ENCODE results near the gene TARDBP. TPM values are rescaled to one million over a fixed set of nuclear protein-coding genes. Genes with fewer than 3 reads are reported as not detected.
A peak's percentile ranks its signal among the peaks of the same experiment; 100 is the strongest.

Gene TARDBP
- total RNA-seq (222 and 226 TPM in 2 replicates), polyA plus RNA-seq (85.2 and 280 TPM in 2 replicates), polyA minus RNA-seq (85.6 and 104 TPM in 2 replicates)
- 46.6 TPM for total RNA-seq (2013)

GRCh38 chr1:11012260-11013159 lies at the start of gene TARDBP:
TARDBP (plus strand) TSS chr1:11012654; CDS start chr1:11013728, 1,074 bp downstream.
- peaks cover 43% of the 10 kb centered on the region for H3K79me2 ChIP-seq (ENCODE audit: control insufficient read depth, insufficient read depth, low read length)
- TF ChIP-seq CTCF (IDR thresholded peaks at IDR 0.05) (no peak), EZH2 (IDR thresholded peaks at IDR 0.05; ENCODE audit: borderline replicate concordance, insufficient read depth, low read depth, low read length, poor library complexity, severe bottlenecking) (no peak)
- H3K4me1 ChIP-seq (ENCODE audit: control insufficient read depth in 2 of 2, insufficient read depth in 2 of 2, low read length in 2 of 2), result peaks cover 15 to 26% of the 10 kb centered on the region in 2 donors
- H4K20me1 ChIP-seq (ENCODE audit: control insufficient read depth, insufficient read depth, low read length, poor library complexity, severe bottlenecking), result peaks cover 43% of the 10 kb centered on the region
- no peaks in the 10 kb centered on the region for H3K27me3 Mint-ChIP-seq
- H3K9me3 Mint-ChIP-seq (ENCODE audit: insufficient read depth), result no peaks in the 10 kb centered on the region
- DNase-seq, result peak; percentile 98
- H3K27ac Mint-ChIP-seq, result peak within 1 kb of the TSS; percentile 99
- peak within 1 kb of the TSS; percentile 86 for H3K4me3 Mint-ChIP-seq
- peak within 1 kb of the TSS; percentile 99 for H3K9ac ChIP-seq (ENCODE audit: low read length)
- no peaks in the 10 kb centered on the region for H3K27me3 ChIP-seq (replicated peaks in 1 of 4; ENCODE audit: control extremely low read depth in 1 of 4, control insufficient read depth in 3 of 4, insufficient read depth in 4 of 4, low read length in 3 of 4)
- H3K4me2 ChIP-seq (replicated peaks; ENCODE audit: low read depth, low read length, poor library complexity, severe bottlenecking), result peak within 1 kb of the TSS; percentile 89
- WGBS (ENCODE audit: insufficient coverage), result under 1% methylated on average over 89 of the region's 94 CpGs
- ChIA-PET POLR2A (interaction anchor here (0.6 to 1.7 kb wide), 9 partner anchors 87 to 897 kb away, joined by 3 to 9 read pairs (median 4); partner anchors contain the start of genes CLCN6, EXOSC10, MTHFR and MTOR), CTCF (interaction anchor here (0.7 to 2.8 kb wide), 5 partner anchors 12 to 707 kb away, joined by 3 to 12 read pairs (median 3); no protein-coding TSS in a partner anchor)
- peak within 1 kb of the TSS; percentile 98 to 99 for H3K27ac ChIP-seq (ENCODE audit: low read length in 2 of 2)
- H2AFZ ChIP-seq (ENCODE audit: insufficient read depth, low read depth, low read length, poor library complexity, severe bottlenecking), result peak within 1 kb of the TSS; percentile 93
- ATAC-seq (ENCODE audit: low read depth), result peak; percentile 88
- peaks cover 9 to 39% of the 10 kb centered on the region in 2 experiments for H3K36me3 ChIP-seq (replicated peaks in 1 of 2; ENCODE audit: control extremely low read depth in 1 of 2, control insufficient read depth in 1 of 2, extremely low read depth in 1 of 2, insufficient read depth in 2 of 2, low read length in 1 of 2)
- H3K4me1 Mint-ChIP-seq, result peaks cover 29% of the 10 kb centered on the region
- no peaks in the 10 kb centered on the region for H3K9me3 ChIP-seq (ENCODE audit: control extremely low read depth in 1 of 3, control insufficient read depth in 2 of 3, insufficient read depth in 1 of 3, low read length in 2 of 3)
- intact Hi-C loops (cut with micrococcal nuclease), result loop anchor here (1.0 to 2.0 kb wide), 4 partner anchors 48 to 896 kb away; partner anchors contain the start of genes EXOSC10, MTOR and SRM
- peak within 1 kb of the TSS; percentile 81 to 97 (median 95) for H3K4me3 ChIP-seq (ENCODE audit: control extremely low read depth in 1 of 5, extremely low read depth in 1 of 5, insufficient read depth in 1 of 5, low read depth in 2 of 5, low read length in 4 of 5)
